ENCODE results near the gene RAP1GAP.

DNA sequence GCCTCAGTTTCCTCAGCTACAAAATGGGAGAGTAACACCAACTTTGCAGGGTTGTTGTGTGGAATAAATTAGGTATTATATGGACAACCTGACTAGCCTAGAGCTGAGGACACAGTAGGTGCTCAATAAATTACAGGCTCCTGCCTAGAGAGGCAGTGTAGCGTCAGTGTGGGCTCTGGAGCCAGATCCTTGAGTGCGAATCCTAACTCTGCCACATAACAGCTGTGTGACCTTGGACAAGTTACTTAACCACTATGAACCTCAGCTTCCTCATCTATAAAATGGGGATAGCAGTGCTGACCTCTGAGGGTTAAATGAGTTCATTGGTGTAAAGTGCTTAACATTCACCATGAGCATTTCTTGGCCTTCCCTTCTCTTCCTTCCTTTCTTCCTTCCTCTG is 33.1 kb downstream of the RAP1GAP start:
- no peak for TF ChIP-seq CTCF (IDR thresholded peaks at IDR 0.05)
- TF ChIP-seq POLR2A (IDR thresholded peaks at IDR 0.05), result no peak
- TF ChIP-seq POLR2AphosphoS5 (IDR thresholded peaks at IDR 0.05), result no peak
- TF ChIP-seq EP300 (IDR thresholded peaks at IDR 0.05; ENCODE audit: low read depth), result no peak

Data from transverse colon (tissue), 4 donors.